GM10248 (cell line): ENCODE results near the gene SYNCRIP.

Experiments used
- CTCF ChIA-PET: fragments of 300-600 bp; sonication (Branson Sonifier 250); formaldehyde crosslinking; extraction: SDS; loops from one replicate; lab custom pipeline; 2021; ENCODE audit warnings: antibody characterized with exemption; lab: Yijun Ruan, JAX
- POLR2A ChIA-PET: fragments of 350-650 bp; sonication (Branson Sonifier 250); formaldehyde crosslinking; extraction: SDS; loops from one replicate; lab custom pipeline; 2020; ENCODE audit warnings: antibody characterized with exemption; lab: Yijun Ruan, JAX
- DNase-seq: peaks from one replicate; pipeline ENCODE4 v3.0.0; 2012; ENCODE audit errors: extremely low spot score
- TF ChIP-seq, protein P1 (sequence below): IDR thresholded peaks from 2 replicates; pipeline ENCODE4 v1.5.1; 2012; ENCODE audit warnings: mild to moderate bottlenecking, low read depth; ENCODE audit errors: extremely low read depth, missing control alignments, control extremely low read depth

The SYNCRIP gene

DNA sequence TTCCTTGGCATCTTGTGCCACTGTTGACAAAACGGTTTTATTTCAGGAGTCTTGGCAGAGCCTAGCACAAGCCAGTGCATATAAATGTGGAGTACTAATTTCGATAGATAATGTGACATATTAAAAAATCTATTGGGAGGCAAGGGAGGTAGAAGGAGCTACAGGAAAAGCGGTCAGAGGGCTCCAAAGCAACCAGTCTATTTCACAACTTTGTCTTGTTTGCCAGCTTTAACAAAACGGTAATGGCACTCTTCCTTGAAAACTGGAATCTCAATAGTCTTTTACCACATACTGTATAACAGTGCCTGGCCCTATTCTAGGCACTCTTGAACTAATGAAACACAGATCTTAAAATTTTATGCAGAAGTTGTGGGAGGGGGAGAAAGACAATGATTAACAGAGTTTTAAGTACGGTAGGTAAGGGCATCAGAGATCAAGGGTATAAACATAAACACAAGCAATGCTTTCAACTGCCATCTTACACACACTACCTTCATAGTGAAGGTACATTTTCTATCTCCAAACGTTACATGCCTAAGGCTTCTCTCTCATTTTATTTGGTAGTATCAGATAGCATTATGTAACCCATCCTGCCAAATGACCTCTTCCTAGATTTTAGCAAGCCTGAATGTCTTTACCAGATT, 33.5 kb upstream of the SYNCRIP start:
- ChIA-PET POLR2A (interaction anchor here (0.7 to 8.8 kb wide), 3 partner anchors 34 to 83 kb away, joined by 3 to 254 read pairs (median 4); partner anchors contain the start of genes SNX14 and SYNCRIP), CTCF (interaction anchor here (0.8 to 1.5 kb wide), 4 partner anchors 32 to 226 kb away, joined by 3 to 4 read pairs (median 3); partner anchors contain the start of gene NT5E)
- TF ChIP-seq, protein P1, sequence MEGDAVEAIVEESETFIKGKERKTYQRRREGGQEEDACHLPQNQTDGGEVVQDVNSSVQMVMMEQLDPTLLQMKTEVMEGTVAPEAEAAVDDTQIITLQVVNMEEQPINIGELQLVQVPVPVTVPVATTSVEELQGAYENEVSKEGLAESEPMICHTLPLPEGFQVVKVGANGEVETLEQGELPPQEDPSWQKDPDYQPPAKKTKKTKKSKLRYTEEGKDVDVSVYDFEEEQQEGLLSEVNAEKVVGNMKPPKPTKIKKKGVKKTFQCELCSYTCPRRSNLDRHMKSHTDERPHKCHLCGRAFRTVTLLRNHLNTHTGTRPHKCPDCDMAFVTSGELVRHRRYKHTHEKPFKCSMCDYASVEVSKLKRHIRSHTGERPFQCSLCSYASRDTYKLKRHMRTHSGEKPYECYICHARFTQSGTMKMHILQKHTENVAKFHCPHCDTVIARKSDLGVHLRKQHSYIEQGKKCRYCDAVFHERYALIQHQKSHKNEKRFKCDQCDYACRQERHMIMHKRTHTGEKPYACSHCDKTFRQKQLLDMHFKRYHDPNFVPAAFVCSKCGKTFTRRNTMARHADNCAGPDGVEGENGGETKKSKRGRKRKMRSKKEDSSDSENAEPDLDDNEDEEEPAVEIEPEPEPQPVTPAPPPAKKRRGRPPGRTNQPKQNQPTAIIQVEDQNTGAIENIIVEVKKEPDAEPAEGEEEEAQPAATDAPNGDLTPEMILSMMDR = no peak
- DNase-seq = no peak

- DNase-seq = no peak
- TF ChIP-seq, protein P1 = no peak
- POLR2A ChIA-PET = interaction anchor here (1.1 to 8.8 kb wide), 2 partner anchors 23 to 33 kb away, joined by 4 to 254 read pairs; partner anchors contain the start of gene SYNCRIP
- CTCF ChIA-PET = interaction anchor here (0.8 to 1.5 kb wide), 4 partner anchors 31 to 320 kb away, joined by 3 to 4 read pairs (median 4); partner anchors contain the start of gene NT5E
Observed at GRCh38 chr6:85675030-85675819, 32.5 kb upstream of the SYNCRIP start.

DNA sequence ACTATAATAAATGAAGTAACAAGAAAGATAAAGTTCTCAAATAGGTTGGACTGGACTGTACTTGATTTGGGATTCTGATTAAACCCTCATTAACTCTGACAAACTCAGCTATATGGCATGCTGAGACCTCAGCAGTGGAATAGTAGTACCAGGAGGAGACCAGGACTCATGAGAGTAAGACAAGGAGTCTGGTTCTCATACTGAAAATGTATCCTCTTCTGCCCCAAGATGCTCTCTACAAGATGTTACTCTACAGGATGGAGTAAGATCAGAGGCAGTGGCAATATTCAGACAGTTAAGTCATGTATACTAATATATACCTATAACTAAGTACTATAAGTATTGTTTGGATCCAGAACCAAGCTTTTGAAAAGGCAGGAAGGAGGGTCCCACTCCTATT, 31.9 kb upstream of the SYNCRIP start:
- ChIA-PET CTCF (interaction anchor here (1.0 to 1.5 kb wide), 2 partner anchors 36 to 320 kb away, joined by 4 read pairs; no protein-coding TSS in a partner anchor), POLR2A (interaction anchor here (1.1 to 8.8 kb wide), 2 partner anchors 23 to 33 kb away, joined by 4 to 254 read pairs; partner anchors contain the start of gene SYNCRIP)
- no peak for DNase-seq
- TF ChIP-seq, protein P1 = no peak

- ChIA-PET POLR2A (interaction anchor here (1.0 to 8.8 kb wide), 3 partner anchors 21 to 39 kb away, joined by 3 to 254 read pairs (median 3); partner anchors contain the start of gene SYNCRIP), CTCF (interaction anchor here (1.6 kb wide), 1 partner anchor 318 kb away, joined by 4 read pairs; no protein-coding TSS in a partner anchor)
- no peak for DNase-seq
- TF ChIP-seq, protein P1 = no peak
Observed at GRCh38 chr6:85673198-85674139, 30.8 kb upstream of the SYNCRIP start.

- no peak for DNase-seq
- TF ChIP-seq, protein P1 = no peak
- ChIA-PET POLR2A (interaction anchor here (0.5 to 8.8 kb wide), 5 partner anchors 20 to 1173 kb away, joined by 3 to 254 read pairs (median 5); partner anchors contain the start of gene SYNCRIP), CTCF (interaction anchor here (1.6 kb wide), 1 partner anchor 317 kb away, joined by 4 read pairs; no protein-coding TSS in a partner anchor)
Observed at GRCh38 chr6:85672623-85673022, 29.9 kb upstream of the SYNCRIP start.
